H1 (cell line): Measurements from ENCODE around the gene TNIK. TPM values are rescaled to one million over a fixed set of nuclear protein-coding genes. Genes with fewer than 3 reads are reported as not detected.

Source experiments
- CTCF ChIA-PET: fragments of 300-600 bp; sonication (Branson Sonifier 250); formaldehyde crosslinking; loops from one replicate; lab custom pipeline; 2021; ENCODE audit not compliant: partially characterized antibody; lab: Charles Lee
- POLR2A ChIA-PET: fragments of 300-600 bp; sonication (Branson Sonifier 250); formaldehyde crosslinking; loops from one replicate; lab custom pipeline; 2021; ENCODE audit warnings: inconsistent platforms; ENCODE audit not compliant: partially characterized antibody; lab: Charles Lee
- DNase-seq, 2 experiments: peaks; one replicate each; pipeline versions ENCODE4 v3.0.0 to v3.0.0-alpha.2; 2010 to 2022; ENCODE audit warnings: low spot score in 2 of 2, low read depth in 1 of 2, mixed read lengths in 1 of 2
- FAIRE-seq: peaks from 2 replicates; lab custom pipeline; 2011; peaks lifted over from hg19 to GRCh38; lab: Jason Lieb, UNC
- H2AFZ ChIP-seq: 2 replicates; pipeline ENCODE4 v1.8.1; 2012; ENCODE audit warnings: low read length, inconsistent platforms
- H2AK5ac ChIP-seq: 2 replicates; pipeline ENCODE4 v1.6.1; 2013; ENCODE audit warnings: low read depth, low read length
- H2BK120ac ChIP-seq: replicated peaks from 2 replicates; pipeline ENCODE3; 2013; ENCODE audit warnings: low read depth, low read length, inconsistent platforms
- H2BK12ac ChIP-seq: 2 replicates; pipeline ENCODE4 v1.6.1; 2013; ENCODE audit warnings: low read depth, low read length
- H2BK15ac ChIP-seq: 2 replicates; pipeline ENCODE4 v1.6.1; 2013; ENCODE audit warnings: low read length
- H2BK20ac ChIP-seq: 2 replicates; pipeline ENCODE4 v1.6.1; 2013; ENCODE audit warnings: low read length
- H2BK5ac ChIP-seq: 2 replicates; pipeline ENCODE4 v1.6.1; 2013; ENCODE audit warnings: low read depth, low read length
- H3K14ac ChIP-seq: 2 replicates; pipeline ENCODE4 v1.6.1; 2013; ENCODE audit warnings: inconsistent platforms; ENCODE audit not compliant: insufficient read length
- H3K18ac ChIP-seq: 2 replicates; pipeline ENCODE4 v1.6.1; 2013; ENCODE audit warnings: low read length; ENCODE audit errors: extremely low read depth
- H3K23ac ChIP-seq: 2 replicates; pipeline ENCODE4 v1.6.1; 2013; ENCODE audit warnings: inconsistent platforms; ENCODE audit not compliant: insufficient read length
- H3K23me2 ChIP-seq: 2 replicates; pipeline ENCODE4 v1.6.1; 2013; ENCODE audit warnings: low read depth, low read length
- H3K27ac ChIP-seq: 2 replicates; pipeline ENCODE4 v1.6.1; 2011; ENCODE audit warnings: low read depth, low read length, inconsistent platforms
- H3K27me3 ChIP-seq, 4 experiments: replicated peaks in 1 of 4; 1 replicate in 1 of 4; 2 replicates in 3 of 4; pipeline versions ENCODE4 v1.6.1 to v1.8.1; 2011 to 2013; ENCODE audit warnings: low read length in 3 of 4, mild to moderate bottlenecking in 3 of 4, inconsistent platforms in 2 of 4, mixed read lengths in 2 of 4, moderate library complexity in 1 of 4; ENCODE audit not compliant: control insufficient read depth in 3 of 4, insufficient read depth in 3 of 4; ENCODE audit errors: extremely low read depth in 1 of 4
- H3K36me3 ChIP-seq, 4 experiments: 2 replicates each; pipeline versions ENCODE4 v1.6.1 to v1.8.1; 2011 to 2013; ENCODE audit warnings: mild to moderate bottlenecking in 4 of 4, low read length in 3 of 4, moderate library complexity in 2 of 4, control low read depth in 1 of 4, inconsistent platforms in 1 of 4; ENCODE audit not compliant: insufficient read depth in 4 of 4, control insufficient read depth in 2 of 4
- H3K4ac ChIP-seq: replicated peaks from 2 replicates; pipeline ENCODE3; 2013; ENCODE audit warnings: low read length, low read depth, mixed read lengths, inconsistent platforms; ENCODE audit not compliant: insufficient read length
- H3K4me1 ChIP-seq, 4 experiments: replicated peaks in 1 of 4; 1 replicate in 1 of 4; 2 replicates in 3 of 4; pipeline versions ENCODE4 v1.6.1 to v1.8.1; 2011 to 2013; ENCODE audit warnings: low read length in 3 of 4, inconsistent platforms in 2 of 4, mixed read lengths in 1 of 4; ENCODE audit not compliant: insufficient read depth in 4 of 4, control insufficient read depth in 3 of 4
- H3K4me2 ChIP-seq, 2 experiments: 2 replicates each; pipeline versions ENCODE4 v1.6.1 to v1.8.1; 2011 to 2013; ENCODE audit warnings: low read depth in 2 of 2, low read length in 2 of 2, control low read depth in 1 of 2, inconsistent platforms in 1 of 2, mild to moderate bottlenecking in 1 of 2; ENCODE audit not compliant: insufficient read depth in 1 of 2
- H3K4me3 ChIP-seq, 4 experiments: fragments of 200-600, 300-600 bp in 1 of 4; sonication (generic), shearing (Covaris generic), sonication (Bioruptor Twin) in 1 of 4; 2 replicates each; pipeline versions ENCODE4 v1.5.1 to v1.8.1; 2011 to 2016; ENCODE audit warnings: low read length in 4 of 4, low read depth in 3 of 4, control low read depth in 2 of 4, inconsistent platforms in 2 of 4, mild to moderate bottlenecking in 2 of 4, mixed read lengths in 1 of 4, moderate library complexity in 1 of 4; ENCODE audit not compliant: insufficient read depth in 2 of 4; ENCODE audit errors: extremely low read depth in 1 of 4
- H3K56ac ChIP-seq: replicated peaks from 2 replicates; pipeline ENCODE3; 2013; ENCODE audit warnings: low read depth, mild to moderate bottlenecking, mixed read lengths, low read length, inconsistent platforms; ENCODE audit not compliant: insufficient read length
- H3K79me1 ChIP-seq: 2 replicates; pipeline ENCODE4 v1.6.1; 2013; ENCODE audit warnings: low read depth, low read length, control low read depth
- H3K79me2 ChIP-seq, 2 experiments: 2 replicates each; pipeline versions ENCODE4 v1.6.1 to v1.8.1; 2012 to 2013; ENCODE audit warnings: low read length in 2 of 2, mild to moderate bottlenecking in 2 of 2, inconsistent platforms in 1 of 2; ENCODE audit not compliant: insufficient read depth in 2 of 2, control insufficient read depth in 1 of 2
- H3K9ac ChIP-seq, 4 experiments: replicated peaks in 1 of 4; 1 replicate in 1 of 4; 2 replicates in 3 of 4; pipeline versions ENCODE4 v1.6.1 to v1.8.1; 2011 to 2013; ENCODE audit warnings: low read depth in 3 of 4, low read length in 3 of 4, control low read depth in 2 of 4, mild to moderate bottlenecking in 2 of 4, moderate library complexity in 2 of 4, inconsistent platforms in 1 of 4; ENCODE audit errors: extremely low read depth in 1 of 4
- H3K9me3 ChIP-seq, 2 experiments: 2 replicates each; pipeline versions ENCODE4 v1.6.1 to v1.8.1; 2012 to 2013; ENCODE audit warnings: mild to moderate bottlenecking in 2 of 2, moderate library complexity in 2 of 2, control low read depth in 1 of 2, inconsistent platforms in 1 of 2, low read depth in 1 of 2, low read length in 1 of 2, mixed read lengths in 1 of 2; ENCODE audit not compliant: insufficient read depth in 2 of 2
- H4K20me1 ChIP-seq, 2 experiments: replicated peaks in 1 of 2; 2 replicates each; pipeline versions ENCODE3 to v1.8.1; 2011 to 2013; ENCODE audit warnings: inconsistent platforms in 2 of 2, low read length in 2 of 2, mild to moderate bottlenecking in 1 of 2; ENCODE audit not compliant: insufficient read depth in 2 of 2, control insufficient read depth in 1 of 2
- H4K5ac ChIP-seq: 2 replicates; pipeline ENCODE4 v1.6.1; 2013; ENCODE audit warnings: low read length, low read depth, mixed read lengths, inconsistent platforms; ENCODE audit not compliant: insufficient read length
- H4K8ac ChIP-seq: 2 replicates; pipeline ENCODE4 v1.8.0; 2013; ENCODE audit warnings: mild to moderate bottlenecking, moderate library complexity, low read length, inconsistent platforms; ENCODE audit not compliant: insufficient read depth; ENCODE audit errors: extremely low read depth
- H4K91ac ChIP-seq: replicated peaks from 2 replicates; pipeline ENCODE3; 2013; ENCODE audit warnings: low read length, mixed read lengths, inconsistent platforms; ENCODE audit not compliant: insufficient read length
- ASH2L ChIP-seq: fragments of 200-600, 300-600 bp; sonication (generic); IDR thresholded peaks from one replicate; pipeline ENCODE4 v1.7.1; 2017; ENCODE audit warnings: low read length
- BCL11A ChIP-seq, 2 experiments: IDR thresholded peaks; one replicate each; pipeline ENCODE4 v1.6.1; 2011; ENCODE audit warnings: low read depth in 2 of 2, low read length in 2 of 2, mild to moderate bottlenecking in 2 of 2
- CBX5 ChIP-seq: fragments of 300-800, 300-1000 bp; sonication (generic); IDR thresholded peaks from 2 replicates; pipeline ENCODE4 v1.7.1; 2016; ENCODE audit warnings: antibody characterized with exemption, low read length, low read depth
- CTCF ChIP-seq, 3 experiments: IDR thresholded peaks; 1 replicate in 2 of 3; 2 replicates in 1 of 3; pipeline versions ENCODE4 v1.5.1 to v1.6.1; 2011; ENCODE audit warnings: low read length in 3 of 3, mild to moderate bottlenecking in 3 of 3, inconsistent platforms in 2 of 3, low read depth in 1 of 3, moderate library complexity in 1 of 3; ENCODE audit not compliant: insufficient read depth in 1 of 3; ENCODE audit errors: control extremely low read depth in 1 of 3
- EGR1 ChIP-seq: IDR thresholded peaks from 2 replicates; pipeline ENCODE4 v1.6.1; 2011; ENCODE audit warnings: low read depth, low read length, borderline replicate concordance
- HDAC2 ChIP-seq, 2 experiments: fragments of 300-600 bp in 1 of 2; sonication (generic) in 1 of 2; IDR thresholded peaks; 2 replicates each; pipeline ENCODE4 v1.6.1; 2011 to 2012; ENCODE audit warnings: low read depth in 2 of 2, low read length in 2 of 2, mild to moderate bottlenecking in 2 of 2, moderate library complexity in 2 of 2, borderline replicate concordance in 1 of 2, inconsistent platforms in 1 of 2
- HDAC6 ChIP-seq: IDR thresholded peaks from one replicate; pipeline ENCODE4 v1.7.1; 2012; ENCODE audit warnings: low read depth, mild to moderate bottlenecking, inconsistent platforms, low read length, moderate library complexity
- SIRT6 ChIP-seq: IDR thresholded peaks from one replicate; pipeline ENCODE4 v1.7.1; 2012; ENCODE audit warnings: low read length, inconsistent platforms
- TAF1 ChIP-seq: IDR thresholded peaks from 2 replicates; pipeline ENCODE4 v1.6.1; 2011; ENCODE audit warnings: mild to moderate bottlenecking, low read depth, low read length
- TAF7 ChIP-seq: optimal IDR thresholded peaks from 2 replicates; pipeline ENCODE3; 2011; ENCODE audit warnings: low read depth, mild to moderate bottlenecking, inconsistent platforms, low read length, moderate library complexity, borderline replicate concordance
- YY1 ChIP-seq: IDR thresholded peaks from 2 replicates; pipeline ENCODE4 v1.6.1; 2011; ENCODE audit warnings: low read depth, mild to moderate bottlenecking, low read length
- WGBS, 2 experiments: shearing (Covaris generic) in 1 of 2; methylation state at CpG; one replicate each; pipeline versions ENCODE4 v1.1.6 to v1.1.7; 2013 to 2015; ENCODE audit warnings: low lambda C conversion rate in 2 of 2, mixed read lengths in 2 of 2, inconsistent platforms in 1 of 2, low coverage in 1 of 2, missing lambda C conversion rate in 1 of 2; ENCODE audit not compliant: insufficient replicate concordance in 2 of 2, insufficient coverage in 1 of 2, insufficient read length in 1 of 2; ENCODE audit errors: extremely low coverage in 1 of 2, missing lambda C conversion rate in 1 of 2; 5-methylcytosine and 5-hydroxymethylcytosine counted together
- polyA plus RNA-seq, 7 experiments: library from polyadenylated mRNA; depleted of rRNA in 3 of 7; stranded (reverse) in 5 of 7; unstranded in 2 of 7; fragments of >200 nt in 5 of 7; fragments of 200-250 nt in 2 of 7; gene quantifications; 1 replicate in 5 of 7; 2 replicates in 1 of 7; 4 replicates in 1 of 7; pipeline versions ENCODE4 v1.2.1 to v1.2.3, GENCODE V29; 2011 to 2013; ENCODE audit warnings: missing spikeins in 2 of 7, mixed read lengths in 2 of 7
- total RNA-seq: library from RNA; stranded (reverse); fragmentation: NEBNext Ultra II Directional; extraction: Animal tissue kit (Norgen Biotek cat#: 25700); gene quantifications from 2 replicates; pipeline ENCODE4 v1.2.1, GENCODE V29; 2021

The TNIK gene
- total and polyA plus RNA-seq, 2 of the 8 experiments (the other 6 are each of a cell fraction or from before 2014, with no cell fraction given), result 7.4 to 42.0 TPM

DNA sequence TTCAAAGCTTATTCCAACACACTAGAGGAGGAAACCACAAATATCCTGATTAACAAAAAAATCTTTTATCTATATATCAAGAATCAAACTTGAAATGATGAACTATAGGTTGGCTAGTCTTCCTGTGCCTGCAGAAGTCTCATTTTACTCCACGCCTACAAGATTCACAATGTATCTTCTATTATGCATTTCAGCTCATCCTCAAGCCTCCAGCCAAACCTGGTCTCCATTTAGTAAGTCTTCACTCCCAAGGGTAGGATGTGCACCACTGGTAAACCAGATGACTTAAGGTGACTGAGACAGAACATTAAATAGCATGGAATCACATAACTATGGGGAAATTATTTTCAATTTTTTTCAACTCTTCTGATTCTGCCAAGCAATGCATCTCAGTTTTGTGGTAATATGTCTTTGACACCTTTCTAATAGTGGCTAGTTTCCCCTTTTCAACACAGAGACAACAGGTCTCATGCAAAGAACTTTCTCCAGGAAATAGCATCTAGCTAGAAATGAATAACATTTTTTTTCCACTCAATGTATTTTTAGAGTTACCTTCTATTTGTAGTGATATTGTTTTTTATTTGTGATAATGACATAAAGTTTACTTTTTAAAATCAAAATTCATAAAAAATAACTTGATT is 166.9 kb downstream of the TNIK start:
- H3K9me3 ChIP-seq, result no peaks in the 10 kb centered on the region
- H2BK120ac ChIP-seq, result no peak overlapping the region
- no peak overlapping the region for H3K56ac ChIP-seq
- no peak overlapping the region for H3K18ac ChIP-seq
- no peaks in the 10 kb centered on the region for H3K27me3 ChIP-seq
- WGBS, 2 experiments, result 78% methylated on average over 1 of the region's 1 CpG; no CpG with 5 or more reads in 1 of the 2 experiments
- peaks cover 0 to 7% (median 2%) of the 10 kb centered on the region in 4 experiments; a peak in 3 of 7 replicates for H3K4me1 ChIP-seq
- H4K20me1 ChIP-seq, result no peaks in the 10 kb centered on the region
- H2AFZ ChIP-seq, result no peak overlapping the region
- H2BK15ac ChIP-seq, result no peak overlapping the region
- H2AK5ac ChIP-seq, result no peak overlapping the region
- POLR2A ChIA-PET, result interaction anchor here (0.6 kb wide), 1 partner anchor 154 kb away, joined by 4 read pairs; no protein-coding TSS in a partner anchor
- H4K5ac ChIP-seq, result no peak overlapping the region
- no peak overlapping the region for H4K91ac ChIP-seq
- no peak overlapping the region for H4K8ac ChIP-seq
- CTCF ChIA-PET, result interaction anchor here (1.6 kb wide), 1 partner anchor 17 kb away, joined by 3 read pairs; no protein-coding TSS in a partner anchor
- H3K23me2 ChIP-seq, result no peaks in the 10 kb centered on the region
- H3K4me2 ChIP-seq, result no peak overlapping the region
- no peaks in the 10 kb centered on the region for H3K79me2 ChIP-seq
- no peak for FAIRE-seq
- no peak overlapping the region for H2BK20ac ChIP-seq
- H2BK12ac ChIP-seq, result no peak overlapping the region
- H3K27ac ChIP-seq, result no peak overlapping the region
- H3K9ac ChIP-seq, result no peak overlapping the region
- no peaks in the 10 kb centered on the region for H3K79me1 ChIP-seq
- H3K36me3 ChIP-seq, result no peaks in the 10 kb centered on the region
- H3K4ac ChIP-seq, result no peak overlapping the region
- H3K23ac ChIP-seq, result no peak overlapping the region
- DNase-seq, result no peak
- no peak overlapping the region for H2BK5ac ChIP-seq
- no peak overlapping the region for H3K4me3 ChIP-seq
- no peak overlapping the region for H3K14ac ChIP-seq
- TF ChIP-seq BCL11A (IDR thresholded peaks at IDR 0.05; ENCODE audit: low read depth in 2 of 2, low read length in 2 of 2) (no peak), CBX5 (no peak), YY1 (no peak), SIRT6 (no peak), EGR1 (no peak), HDAC2 (IDR thresholded peaks at IDR 0.05; ENCODE audit: borderline replicate concordance in 1 of 2, low read depth in 2 of 2, low read length in 2 of 2) (no peak), TAF7 (no peak), CTCF (IDR thresholded peaks at IDR 0.05; ENCODE audit: control extremely low read depth in 1 of 3, insufficient read depth in 1 of 3, low read depth in 1 of 3, low read length in 3 of 3) (no peak), HDAC6 (no peak), ASH2L (no peak), TAF1 (no peak)
